GM19193 (cell line): Measurements from ENCODE around the gene ATP6AP1.

Source experiments
- POLR2A ChIP-seq: IDR thresholded peaks from 4 replicates; pipeline ENCODE4 v1.6.1; 2011; ENCODE audit not compliant: insufficient read depth, insufficient read length; ENCODE audit errors: extremely low read depth

Gene ATP6AP1

DNA sequence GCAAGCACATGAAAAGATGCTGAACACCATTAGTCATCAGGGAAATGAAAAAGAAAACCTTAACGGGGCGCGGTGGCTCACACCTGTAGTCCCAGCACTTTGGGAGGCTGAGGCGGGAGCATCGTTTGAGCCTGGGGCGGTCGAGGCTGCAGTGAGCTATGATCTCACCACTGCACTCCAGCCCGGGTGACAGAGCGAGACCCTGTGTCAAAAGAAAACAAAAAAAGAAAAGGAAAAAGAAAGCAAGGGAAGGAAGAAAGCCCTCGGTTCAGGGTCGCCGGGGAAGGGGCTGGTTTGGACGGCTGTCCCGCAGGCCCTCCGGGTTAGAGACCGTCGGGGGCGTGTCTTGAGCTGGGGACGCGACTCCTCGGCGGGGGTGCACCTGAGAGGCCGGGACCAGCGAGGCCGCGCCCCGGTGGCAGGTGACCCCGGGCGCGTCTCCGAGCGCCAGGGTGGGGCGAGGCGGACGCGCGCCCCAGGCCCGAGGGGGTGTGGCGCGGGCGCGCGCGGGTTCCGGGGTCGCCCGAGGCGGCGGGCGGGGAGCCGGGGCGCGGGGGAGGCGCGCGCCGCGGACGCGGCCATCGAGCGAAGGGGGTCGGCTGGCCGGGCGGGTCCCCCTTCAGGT, 29.1 kb downstream of the ATP6AP1 start:
- no peak for TF ChIP-seq POLR2A

DNA sequence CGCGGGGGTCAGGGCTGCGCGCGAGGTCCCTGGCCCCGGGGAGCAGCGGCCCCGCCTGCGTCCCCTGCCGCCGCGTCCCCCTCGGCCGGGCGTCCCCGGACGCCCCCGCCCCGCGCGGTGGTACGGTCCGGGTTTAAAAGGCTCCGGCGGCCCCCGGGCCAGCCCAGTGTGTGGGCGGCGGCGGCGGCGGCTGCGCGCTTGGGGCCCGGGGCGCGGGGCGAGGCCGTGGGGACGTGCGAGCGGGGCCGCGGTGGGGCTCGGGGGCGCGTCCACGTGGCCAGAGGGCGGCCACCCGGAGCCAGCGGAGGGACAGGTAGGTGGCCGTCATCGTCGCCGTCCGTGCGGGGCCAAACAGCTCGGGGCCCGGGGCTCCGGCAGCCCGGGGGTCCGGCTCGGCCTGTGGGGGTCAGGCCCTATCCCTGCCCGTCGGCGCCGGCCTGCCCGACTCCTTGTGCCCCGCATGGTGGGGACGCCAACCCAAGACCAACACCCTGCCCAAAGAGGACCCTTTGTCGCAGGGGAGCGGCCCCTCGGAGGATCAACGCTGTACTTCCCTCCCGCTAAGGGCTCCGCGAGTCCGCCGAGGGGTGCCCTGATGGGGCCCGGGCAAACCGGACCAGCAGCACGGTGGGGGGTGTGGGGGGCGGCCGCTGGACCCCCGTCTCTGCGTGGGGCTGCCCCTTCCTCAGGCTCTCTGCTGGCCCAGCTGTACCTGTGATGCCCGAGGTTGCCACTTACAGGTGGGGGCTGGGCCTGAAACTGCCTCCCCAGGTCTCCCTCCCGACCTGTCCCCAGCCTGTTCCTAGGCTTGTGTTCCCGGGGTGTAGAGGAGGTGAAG, 29.9 kb downstream of the ATP6AP1 start, which contains the start of gene PLXNA3:
TSS of gene PLXNA3 (plus strand) at position 166 of the 838 bp plus-strand sequence. CDS start 1,903 bp downstream, outside the sequence.
- peak; percentile 47 for TF ChIP-seq POLR2A

DNA sequence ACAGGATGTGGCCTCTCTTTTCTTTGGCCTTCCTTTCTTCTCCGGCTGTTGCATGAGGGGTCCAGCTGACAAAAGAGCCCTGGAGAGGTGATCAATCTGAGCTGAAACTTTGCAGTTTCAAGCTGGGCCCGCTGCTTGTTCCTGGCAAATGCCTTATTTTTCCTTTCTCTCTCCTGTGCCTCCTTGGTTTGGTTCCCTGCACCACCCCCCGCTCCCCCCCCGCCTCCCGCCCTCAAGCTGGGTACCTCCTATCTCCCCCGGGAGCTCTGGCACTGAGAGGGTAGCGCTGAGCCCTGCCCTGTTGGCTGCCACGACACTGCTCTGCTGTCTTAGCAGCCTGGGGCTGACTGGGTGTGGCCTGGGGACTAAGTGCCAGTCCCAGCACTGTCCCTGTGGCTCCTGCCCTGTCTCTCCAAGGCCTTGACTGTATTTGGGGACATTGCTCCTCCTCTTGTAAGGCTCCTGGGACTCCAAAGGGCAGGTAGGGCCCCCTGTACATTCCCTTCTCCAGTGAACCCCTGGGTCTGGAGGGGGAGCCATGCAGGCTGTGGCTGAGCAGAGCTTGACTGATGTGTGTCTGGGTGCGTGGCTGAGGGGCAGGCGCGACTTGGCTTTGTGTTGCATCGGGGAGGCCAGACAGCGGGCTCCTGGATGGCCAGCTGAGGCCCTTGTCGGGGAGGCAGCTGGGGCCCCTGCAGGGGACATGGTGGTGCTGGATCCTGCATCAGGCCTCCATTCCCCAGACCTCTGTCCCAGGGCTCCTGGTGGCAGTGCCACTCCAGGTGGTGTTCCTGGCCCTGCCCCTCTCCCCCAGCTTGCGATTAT, 30.7 kb downstream of the ATP6AP1 start:
- TF ChIP-seq POLR2A: no peak

DNA sequence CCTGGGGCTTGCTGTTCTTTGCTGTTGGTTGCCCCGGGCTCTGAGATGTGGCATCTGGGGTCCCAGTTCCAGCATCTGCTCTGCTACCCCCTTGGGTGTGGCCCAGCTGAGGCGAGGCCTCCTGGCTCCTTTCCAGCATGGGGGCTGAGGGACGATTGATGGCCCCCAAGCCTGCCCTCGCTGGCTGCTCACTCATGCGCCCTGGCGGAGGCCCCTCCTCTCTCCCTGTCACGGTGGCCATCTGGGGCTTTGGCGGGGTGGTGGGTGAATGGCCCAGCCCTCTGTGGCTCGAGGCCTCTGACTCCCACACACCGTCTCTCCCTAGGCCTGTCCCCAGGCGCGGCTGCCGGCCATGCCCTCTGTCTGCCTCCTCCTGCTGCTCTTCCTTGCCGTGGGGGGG, 31.4 kb downstream of the ATP6AP1 start:
- TF ChIP-seq POLR2A: no peak

GRCh38 chrX:154460326-154460725, 31.8 kb downstream of the ATP6AP1 start:
- no peak for TF ChIP-seq POLR2A

DNA sequence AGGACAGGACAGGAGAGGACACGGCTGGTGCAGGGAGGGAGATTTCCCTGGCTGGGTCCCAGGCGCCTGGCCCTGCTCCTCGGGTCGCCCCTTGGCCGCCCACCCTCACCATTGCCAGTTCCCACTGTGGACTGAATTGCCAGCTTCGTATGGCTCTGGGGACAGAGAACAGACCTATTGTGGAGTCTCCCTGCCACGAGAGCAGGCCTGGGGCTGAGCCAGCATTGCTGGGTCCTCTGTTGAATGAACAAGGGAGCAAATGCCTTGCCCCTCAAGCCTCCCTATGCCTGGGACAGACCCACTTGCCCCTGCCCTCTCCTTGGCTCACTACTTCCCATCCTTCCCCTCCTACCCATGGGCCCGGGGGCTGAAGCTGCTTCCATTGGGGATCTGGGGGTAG, 33.9 kb downstream of the ATP6AP1 start:
- TF ChIP-seq POLR2A: no peak

- no peak for TF ChIP-seq POLR2A
Measured at GRCh38 chrX:154463611-154464220, 35.2 kb downstream of the ATP6AP1 start.

DNA sequence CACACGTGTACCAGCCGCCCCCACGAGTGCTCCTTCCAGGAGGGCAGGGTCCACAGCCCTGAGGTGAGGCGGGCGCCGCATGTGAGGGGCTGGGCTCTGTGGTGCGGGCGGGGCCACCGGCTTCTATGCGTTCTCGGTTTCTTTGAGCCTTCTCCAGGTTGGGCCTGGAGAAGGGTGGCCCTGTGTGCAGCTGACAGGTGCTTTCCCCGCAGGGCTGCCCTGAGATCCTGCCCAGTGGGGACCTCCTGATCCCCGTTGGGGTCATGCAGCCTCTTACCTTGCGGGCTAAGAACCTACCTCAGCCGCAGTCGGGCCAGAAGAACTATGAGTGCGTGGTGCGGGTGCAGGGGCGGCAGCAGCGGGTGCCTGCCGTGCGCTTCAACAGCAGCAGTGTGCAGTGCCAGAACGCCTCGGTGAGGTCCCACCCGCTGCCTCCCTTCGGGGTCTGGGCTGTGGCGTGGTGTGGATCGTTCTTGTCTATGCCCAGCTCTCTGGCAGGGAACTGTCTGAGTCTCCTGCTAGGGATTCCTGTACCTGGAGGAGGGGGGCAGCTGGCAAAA, 36.4 kb downstream of the ATP6AP1 start:
- TF ChIP-seq POLR2A: no peak

- TF ChIP-seq POLR2A: no peak
Measured at GRCh38 chrX:154465601-154466000, 37.1 kb downstream of the ATP6AP1 start.

DNA sequence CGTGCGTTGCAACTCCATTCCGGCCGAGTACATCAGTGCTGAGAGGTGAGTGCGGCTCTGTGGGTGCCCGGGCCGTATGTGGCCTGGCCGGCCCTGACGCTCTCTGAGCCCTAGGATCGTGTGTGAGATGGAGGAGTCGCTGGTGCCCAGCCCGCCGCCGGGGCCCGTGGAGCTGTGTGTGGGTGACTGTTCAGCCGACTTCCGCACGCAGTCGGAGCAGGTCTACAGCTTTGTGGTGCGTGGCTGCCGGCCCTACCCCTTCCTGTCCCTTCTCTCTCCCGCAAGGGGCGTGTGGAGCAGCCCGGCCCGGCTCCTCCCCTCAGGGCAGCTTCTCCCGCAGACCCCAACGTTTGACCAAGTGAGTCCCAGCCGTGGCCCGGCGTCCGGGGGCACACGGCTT, 37.6 kb downstream of the ATP6AP1 start:
- TF ChIP-seq POLR2A: no peak

GRCh38 chrX:154466907-154467306, 38.4 kb downstream of the ATP6AP1 start:
- no peak for TF ChIP-seq POLR2A

GRCh38 chrX:154467556-154467955, 39.1 kb downstream of the ATP6AP1 start:
- TF ChIP-seq POLR2A: no peak

DNA sequence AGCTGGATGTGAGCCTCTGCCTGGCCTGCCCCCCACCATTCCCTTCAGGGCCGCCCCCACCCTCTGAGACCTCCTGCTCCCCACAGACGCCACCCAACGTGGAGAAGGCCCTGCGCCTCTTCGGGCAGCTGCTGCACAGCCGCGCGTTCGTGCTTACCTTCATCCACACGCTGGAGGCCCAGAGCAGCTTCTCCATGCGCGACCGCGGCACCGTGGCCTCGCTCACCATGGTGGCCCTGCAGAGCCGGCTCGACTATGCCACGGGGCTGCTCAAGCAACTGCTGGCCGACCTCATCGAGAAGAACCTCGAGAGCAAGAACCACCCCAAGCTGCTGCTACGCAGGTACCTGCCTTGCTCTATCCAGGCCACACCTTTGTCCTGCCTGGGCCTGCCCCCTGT, 39.7 kb downstream of the ATP6AP1 start:
- no peak for TF ChIP-seq POLR2A

- no peak for TF ChIP-seq POLR2A
Measured at GRCh38 chrX:154469114-154469513, 40.6 kb downstream of the ATP6AP1 start.

DNA sequence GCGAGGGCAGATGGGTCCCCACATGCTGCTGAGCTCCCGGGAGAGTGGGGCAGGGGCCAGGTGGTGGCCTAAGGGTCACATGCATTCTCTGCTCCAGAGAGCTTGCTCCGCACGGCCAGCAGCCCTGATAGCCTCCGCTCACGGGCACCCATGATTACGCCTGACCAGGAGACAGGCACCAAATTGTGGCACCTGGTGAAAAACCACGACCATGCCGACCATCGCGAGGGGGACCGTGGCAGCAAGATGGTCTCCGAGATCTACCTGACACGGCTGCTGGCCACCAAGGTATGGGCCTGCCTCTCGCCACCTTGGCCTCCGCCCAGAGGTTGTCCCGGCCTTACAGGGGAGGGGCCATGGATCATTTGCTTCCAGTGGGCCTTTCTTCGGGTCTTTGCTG, 41.4 kb downstream of the ATP6AP1 start:
- TF ChIP-seq POLR2A: no peak

DNA sequence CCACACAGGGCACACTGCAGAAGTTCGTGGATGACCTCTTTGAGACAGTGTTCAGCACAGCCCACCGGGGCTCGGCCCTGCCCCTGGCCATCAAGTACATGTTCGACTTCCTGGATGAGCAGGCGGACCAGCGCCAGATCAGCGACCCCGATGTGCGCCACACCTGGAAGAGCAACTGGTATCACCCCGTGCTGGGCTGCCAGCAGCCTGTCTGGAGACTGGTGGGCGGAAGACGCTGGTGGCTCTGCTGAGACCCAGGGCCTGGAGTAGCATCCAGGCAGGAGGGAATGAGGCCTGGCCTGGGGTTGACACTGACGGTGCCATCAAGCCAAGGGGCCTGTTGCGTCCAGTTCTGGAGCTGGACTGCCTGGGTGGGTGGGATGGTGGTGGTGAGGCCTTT, 42.0 kb downstream of the ATP6AP1 start:
- TF ChIP-seq POLR2A: no peak
